HepG2 (cell line): ENCODE results near the gene ZMYND8. TPM values are rescaled to one million over a fixed set of nuclear protein-coding genes. Genes with fewer than 3 reads are reported as not detected.

Experiments used
- AGO2 ChIP-seq: fragments of 200-400 bp; formaldehyde crosslinking; optimal IDR thresholded peaks from 2 replicates; pipeline ENCODE3; 2017; ENCODE audit warnings: mild to moderate bottlenecking, low read depth, low read length, moderate library complexity
- AHR ChIP-seq: IDR thresholded peaks from 2 replicates; pipeline ENCODE4 v1.6.1; 2018; ENCODE audit warnings: missing genetic modification reagents, missing compliant biosample characterization
- ATM ChIP-seq: fragments of 450-650 bp; IDR thresholded peaks from 2 replicates; pipeline ENCODE4 v1.7.1; 2017; ENCODE audit warnings: mild to moderate bottlenecking, borderline replicate concordance
- CREM ChIP-seq, 2 experiments: sonication (generic) in 1 of 2; formaldehyde crosslinking in 1 of 2; IDR thresholded peaks; 2 replicates each; pipeline versions ENCODE4 v1.4.0 to v1.6.1; 2016 to 2020; ENCODE audit warnings: antibody characterized with exemption in 1 of 2, mild to moderate bottlenecking in 1 of 2, missing genetic modification reagents in 1 of 2
- NBN ChIP-seq: fragments of 450-650 bp; conservative IDR thresholded peaks from 2 replicates; pipeline ENCODE4 v1.6.1; 2017
- POLR2G ChIP-seq: fragments of 200-400 bp; formaldehyde crosslinking; IDR thresholded peaks from 2 replicates; pipeline ENCODE4 v1.6.1; 2018; ENCODE audit warnings: mild to moderate bottlenecking, low read depth, low read length, moderate library complexity
- RXRA ChIP-seq: sonication (generic); formaldehyde crosslinking; IDR thresholded peaks from 2 replicates; pipeline ENCODE4 v1.5.1; 2020; ENCODE audit warnings: missing genetic modification reagents
- SP5 ChIP-seq: IDR thresholded peaks from 2 replicates; pipeline ENCODE4 v1.6.1; 2016; ENCODE audit warnings: low read depth, borderline replicate concordance
- ZMYM4 ChIP-seq: sonication (generic); formaldehyde crosslinking; IDR thresholded peaks from 2 replicates; pipeline ENCODE4 v1.8.1; 2023; ENCODE audit warnings: mild to moderate bottlenecking, missing genetic modification reagents
- ZNF138 ChIP-seq: sonication (generic); formaldehyde crosslinking; IDR thresholded peaks from 2 replicates; pipeline ENCODE4 v1.5.0; 2020; ENCODE audit warnings: mild to moderate bottlenecking, low read depth, missing genetic modification reagents
- ZNF556 ChIP-seq: sonication (generic); formaldehyde crosslinking; IDR thresholded peaks from 2 replicates; pipeline ENCODE4 v1.4.0; 2020; ENCODE audit warnings: mild to moderate bottlenecking, missing genetic modification reagents, borderline replicate concordance
- ZNF644 ChIP-seq: IDR thresholded peaks from 2 replicates; pipeline ENCODE4 v1.6.1; 2016; ENCODE audit warnings: low read depth
- ZNF768 ChIP-seq: sonication (generic); formaldehyde crosslinking; IDR thresholded peaks from 2 replicates; pipeline ENCODE4 v1.4.0; 2020; ENCODE audit warnings: missing genetic modification reagents
- ZSCAN20 ChIP-seq: sonication (generic); formaldehyde crosslinking; IDR thresholded peaks from 2 replicates; pipeline ENCODE4 v1.4.0; 2020; ENCODE audit warnings: missing genetic modification reagents, mild to moderate bottlenecking, borderline replicate concordance
- polyA plus RNA-seq, 8 experiments: library from polyadenylated mRNA; depleted of rRNA in 3 of 8; stranded (reverse) in 7 of 8; unstranded in 1 of 8; fragments of >200 nt; fragmentation: Illumina TruSeq in 4 of 8; extraction: Trizol in 4 of 8; gene quantifications; 2 replicates each; pipeline versions ENCODE4 v1.2.1 to v1.2.3, GENCODE V29; 2011 to 2016; ENCODE audit warnings: low read depth in 4 of 8, missing spikeins in 1 of 8, mixed read lengths in 1 of 8; ENCODE audit not compliant: insufficient read depth in 1 of 8
- total RNA-seq, 5 experiments: library from RNA; depleted of rRNA; stranded (reverse); fragments of >200 nt; fragmentation: Illumina TruSeq; extraction: Trizol; gene quantifications; 2 replicates each; pipeline ENCODE4 v1.2.3, GENCODE V29; 2016; ENCODE audit warnings: low read depth in 1 of 5
- TF ChIP-seq, protein P1 (sequence below): sonication (generic); formaldehyde crosslinking; IDR thresholded peaks from 2 replicates; pipeline ENCODE4 v1.4.0; 2020; ENCODE audit warnings: missing genetic modification reagents
- TF ChIP-seq, protein P2 (sequence below): sonication (generic); formaldehyde crosslinking; IDR thresholded peaks from 2 replicates; pipeline ENCODE4 v1.5.0; 2020; ENCODE audit warnings: mild to moderate bottlenecking, missing genetic modification reagents
- TF ChIP-seq, protein P3 (sequence below): IDR thresholded peaks from 2 replicates; pipeline ENCODE4 v1.6.1; 2016; ENCODE audit warnings: missing genetic modification reagents, missing compliant biosample characterization
- TF ChIP-seq, protein P4 (sequence below): sonication (generic); formaldehyde crosslinking; IDR thresholded peaks from 2 replicates; pipeline ENCODE4 v1.5.0; 2020; ENCODE audit warnings: mild to moderate bottlenecking, missing genetic modification reagents, borderline replicate concordance
- TF ChIP-seq, protein P5 (sequence below): sonication (generic); formaldehyde crosslinking; IDR thresholded peaks from 2 replicates; pipeline ENCODE4 v1.4.0; 2020; ENCODE audit warnings: mild to moderate bottlenecking, missing genetic modification reagents
- TF ChIP-seq, protein P6 (sequence below), 2 experiments: sonication (generic) in 1 of 2; formaldehyde crosslinking in 1 of 2; IDR thresholded peaks; 2 replicates each; pipeline versions ENCODE4 v1.4.0 to v1.6.1; 2018 to 2020; ENCODE audit warnings: missing genetic modification reagents in 2 of 2, borderline replicate concordance in 1 of 2, low read depth in 1 of 2, mild to moderate bottlenecking in 1 of 2, missing biosample characterization in 1 of 2

ZMYND8 gene
- total and polyA plus RNA-seq, 2 of the 13 experiments (the other 11 are each of a cell fraction or from before 2014, with no cell fraction given) = 53.9 to 84.7 TPM

DNA sequence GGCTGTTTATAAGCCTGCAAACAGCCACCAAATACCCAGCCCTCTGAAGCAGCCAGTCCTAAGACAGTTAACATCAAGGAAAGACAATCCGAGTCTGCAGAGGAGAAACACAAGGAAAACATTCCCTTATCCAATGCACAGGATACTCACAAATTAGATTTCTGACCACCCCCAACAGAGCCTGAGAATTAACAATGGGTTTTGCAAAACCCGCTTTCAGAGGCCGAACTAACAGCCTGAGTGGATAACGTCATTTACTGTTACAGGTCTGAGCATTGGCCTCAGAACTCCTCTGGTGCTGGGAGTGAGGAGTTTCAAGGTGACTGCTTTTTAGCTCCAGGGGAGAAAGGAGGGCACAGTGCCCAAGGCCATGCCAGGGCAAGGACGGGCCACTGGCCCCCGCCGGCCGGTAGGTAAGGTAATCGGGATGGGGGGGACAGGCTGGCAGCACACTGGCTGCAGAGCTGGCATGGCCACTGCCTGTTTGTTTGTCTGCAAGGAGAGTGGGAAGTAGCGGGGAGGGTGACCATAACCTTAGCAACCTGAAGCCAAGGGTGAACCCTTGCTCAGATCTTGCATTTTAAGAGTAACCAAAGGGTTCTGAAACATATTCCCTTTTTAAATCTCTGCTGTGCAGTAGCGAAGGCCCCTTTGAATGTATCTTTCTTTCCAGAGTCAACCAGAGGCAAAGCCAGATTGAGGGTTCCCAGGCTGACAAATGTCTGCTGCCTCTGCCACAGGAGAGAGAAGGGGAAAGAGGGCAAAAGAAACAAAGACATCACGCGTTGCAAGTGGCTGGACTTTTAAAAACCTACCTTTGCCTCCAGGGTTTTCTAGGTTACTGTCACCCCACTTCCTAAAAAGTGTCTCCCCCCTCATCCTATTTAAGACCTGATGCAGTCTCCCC lies 3.9 kb downstream of the ZMYND8 start (continued):
- TF ChIP-seq, protein P1, sequence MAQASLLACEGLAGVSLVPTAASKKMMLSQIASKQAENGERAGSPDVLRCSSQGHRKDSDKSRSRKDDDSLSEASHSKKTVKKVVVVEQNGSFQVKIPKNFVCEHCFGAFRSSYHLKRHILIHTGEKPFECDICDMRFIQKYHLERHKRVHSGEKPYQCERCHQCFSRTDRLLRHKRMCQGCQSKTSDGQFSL (CRISPR knock-in tag) = peak; percentile 78; the same call in 1 of the 2 replicates
- TF ChIP-seq RXRA (CRISPR knock-in tag) (0 out of 2 replicates have a peak, but pooled peaks have one; percentile 44), AGO2 (peak; percentile 46), AHR (CRISPR knock-in tag) (no peak), ZMYM4 (CRISPR knock-in tag) (0 out of 2 replicates have a peak, but pooled peaks have one; percentile 17), ZSCAN20 (CRISPR knock-in tag) (peak; percentile 31; the same call in 1 of the 2 replicates), ZNF644 (CRISPR knock-in tag) (no peak), ZNF768 (CRISPR knock-in tag) (peak; percentile 53; the same call in 1 of the 2 replicates), SP5 (CRISPR knock-in tag) (no peak), CREM (IDR thresholded peaks at IDR 0.05) (peak; percentile 38; the same call in 1 of the 2 replicates), CREM (CRISPR knock-in tag; IDR thresholded peaks at IDR 0.05) (no peak), ZNF556 (CRISPR knock-in tag) (0 out of 2 replicates have a peak, but pooled peaks have one; percentile 33), ATM (no peak), ZNF138 (CRISPR knock-in tag) (no peak), NBN (no peak), POLR2G (no peak; the same call in none of the 2 replicates)
- TF ChIP-seq, protein P2, sequence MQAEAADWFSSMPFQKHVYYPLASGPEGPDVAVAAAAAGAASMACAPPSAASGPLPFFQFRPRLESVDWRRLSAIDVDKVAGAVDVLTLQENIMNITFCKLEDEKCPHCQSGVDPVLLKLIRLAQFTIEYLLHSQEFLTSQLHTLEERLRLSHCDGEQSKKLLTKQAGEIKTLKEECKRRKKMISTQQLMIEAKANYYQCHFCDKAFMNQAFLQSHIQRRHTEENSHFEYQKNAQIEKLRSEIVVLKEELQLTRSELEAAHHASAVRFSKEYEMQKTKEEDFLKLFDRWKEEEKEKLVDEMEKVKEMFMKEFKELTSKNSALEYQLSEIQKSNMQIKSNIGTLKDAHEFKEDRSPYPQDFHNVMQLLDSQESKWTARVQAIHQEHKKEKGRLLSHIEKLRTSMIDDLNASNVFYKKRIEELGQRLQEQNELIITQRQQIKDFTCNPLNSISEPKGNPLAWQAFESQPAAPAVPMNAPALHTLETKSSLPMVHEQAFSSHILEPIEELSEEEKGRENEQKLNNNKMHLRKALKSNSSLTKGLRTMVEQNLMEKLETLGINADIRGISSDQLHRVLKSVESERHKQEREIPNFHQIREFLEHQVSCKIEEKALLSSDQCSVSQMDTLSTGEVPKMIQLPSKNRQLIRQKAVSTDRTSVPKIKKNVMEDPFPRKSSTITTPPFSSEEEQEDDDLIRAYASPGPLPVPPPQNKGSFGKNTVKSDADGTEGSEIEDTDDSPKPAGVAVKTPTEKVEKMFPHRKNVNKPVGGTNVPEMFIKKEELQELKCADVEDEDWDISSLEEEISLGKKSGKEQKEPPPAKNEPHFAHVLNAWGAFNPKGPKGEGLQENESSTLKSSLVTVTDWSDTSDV (CRISPR knock-in tag) = no peak
- TF ChIP-seq, protein P3, sequence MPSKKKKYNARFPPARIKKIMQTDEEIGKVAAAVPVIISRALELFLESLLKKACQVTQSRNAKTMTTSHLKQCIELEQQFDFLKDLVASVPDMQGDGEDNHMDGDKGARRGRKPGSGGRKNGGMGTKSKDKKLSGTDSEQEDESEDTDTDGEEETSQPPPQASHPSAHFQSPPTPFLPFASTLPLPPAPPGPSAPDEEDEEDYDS = no peak; the same call in 1 of the 2 replicates
- TF ChIP-seq, protein P4, sequence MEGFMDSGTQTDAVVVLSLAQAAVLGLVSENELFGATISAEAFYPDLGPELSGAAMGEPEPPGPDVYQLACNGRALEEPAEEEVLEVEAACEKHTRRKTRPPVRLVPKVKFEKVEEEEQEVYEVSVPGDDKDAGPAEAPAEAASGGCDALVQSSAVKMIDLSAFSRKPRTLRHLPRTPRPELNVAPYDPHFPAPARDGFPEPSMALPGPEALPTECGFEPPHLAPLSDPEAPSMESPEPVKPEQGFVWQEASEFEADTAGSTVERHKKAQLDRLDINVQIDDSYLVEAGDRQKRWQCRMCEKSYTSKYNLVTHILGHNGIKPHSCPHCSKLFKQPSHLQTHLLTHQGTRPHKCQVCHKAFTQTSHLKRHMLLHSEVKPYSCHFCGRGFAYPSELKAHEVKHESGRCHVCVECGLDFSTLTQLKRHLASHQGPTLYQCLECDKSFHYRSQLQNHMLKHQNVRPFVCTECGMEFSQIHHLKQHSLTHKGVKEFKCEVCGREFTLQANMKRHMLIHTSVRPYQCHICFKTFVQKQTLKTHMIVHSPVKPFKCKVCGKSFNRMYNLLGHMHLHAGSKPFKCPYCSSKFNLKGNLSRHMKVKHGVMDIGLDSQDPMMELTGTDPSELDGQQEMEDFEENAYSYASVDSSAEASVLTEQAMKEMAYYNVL (CRISPR knock-in tag) = 0 out of 2 replicates have a peak, but pooled peaks have one; percentile 34
- TF ChIP-seq, protein P5, sequence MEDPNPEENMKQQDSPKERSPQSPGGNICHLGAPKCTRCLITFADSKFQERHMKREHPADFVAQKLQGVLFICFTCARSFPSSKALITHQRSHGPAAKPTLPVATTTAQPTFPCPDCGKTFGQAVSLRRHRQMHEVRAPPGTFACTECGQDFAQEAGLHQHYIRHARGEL (CRISPR knock-in tag) = no peak
- TF ChIP-seq, protein P6, sequence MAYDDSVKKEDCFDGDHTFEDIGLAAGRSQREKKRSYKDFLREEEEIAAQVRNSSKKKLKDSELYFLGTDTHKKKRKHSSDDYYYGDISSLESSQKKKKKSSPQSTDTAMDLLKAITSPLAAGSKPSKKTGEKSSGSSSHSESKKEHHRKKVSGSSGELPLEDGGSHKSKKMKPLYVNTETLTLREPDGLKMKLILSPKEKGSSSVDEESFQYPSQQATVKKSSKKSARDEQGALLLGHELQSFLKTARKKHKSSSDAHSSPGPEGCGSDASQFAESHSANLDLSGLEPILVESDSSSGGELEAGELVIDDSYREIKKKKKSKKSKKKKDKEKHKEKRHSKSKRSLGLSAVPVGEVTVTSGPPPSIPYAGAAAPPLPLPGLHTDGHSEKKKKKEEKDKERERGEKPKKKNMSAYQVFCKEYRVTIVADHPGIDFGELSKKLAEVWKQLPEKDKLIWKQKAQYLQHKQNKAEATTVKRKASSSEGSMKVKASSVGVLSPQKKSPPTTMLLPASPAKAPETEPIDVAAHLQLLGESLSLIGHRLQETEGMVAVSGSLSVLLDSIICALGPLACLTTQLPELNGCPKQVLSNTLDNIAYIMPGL (CRISPR knock-in tag; IDR thresholded peaks at IDR 0.05; ENCODE audit: borderline replicate concordance in 1 of 2, low read depth in 1 of 2) = peak in 1 of 2 experiments; percentile 10; a peak in 1 of 4 replicates
